HepG2 (cell line): ENCODE results near the gene GPC6. TPM values are rescaled to one million over a fixed set of nuclear protein-coding genes. Genes with fewer than 3 reads are reported as not detected.

ENCODE experiments used
- BHLHE40 ChIP-seq: IDR thresholded peaks from 2 replicates; pipeline ENCODE4 v1.6.1; 2011; ENCODE audit warnings: low read length, improper control_type of control experiment
- DNMT3B ChIP-seq: conservative IDR thresholded peaks from 2 replicates; pipeline ENCODE4 v1.6.1; 2016; ENCODE audit warnings: missing biosample characterization, control low read depth
- FOSL2 ChIP-seq: sonication (generic); formaldehyde crosslinking; IDR thresholded peaks from 2 replicates; pipeline ENCODE4 v1.4.0; 2020; ENCODE audit warnings: missing genetic modification reagents
- HDAC2 ChIP-seq: sonication (generic); formaldehyde crosslinking; IDR thresholded peaks from 2 replicates; pipeline ENCODE4 v1.4.0; 2020; ENCODE audit warnings: missing genetic modification reagents
- SAFB2 ChIP-seq: sonication (generic); formaldehyde crosslinking; IDR thresholded peaks from 2 replicates; pipeline ENCODE4 v1.5.1; 2020; ENCODE audit warnings: missing genetic modification reagents, low read depth, mild to moderate bottlenecking, borderline replicate concordance
- SOX5 ChIP-seq: IDR thresholded peaks from 2 replicates; pipeline ENCODE4 v1.6.1; 2016; ENCODE audit warnings: borderline replicate concordance
- TBX3 ChIP-seq: fragments of 450-650 bp; IDR thresholded peaks from 2 replicates; pipeline ENCODE4 v1.6.1; 2017; ENCODE audit warnings: antibody characterized with exemption, mild to moderate bottlenecking, inconsistent platforms, borderline replicate concordance
- ZKSCAN8 ChIP-seq: IDR thresholded peaks from 2 replicates; pipeline ENCODE4 v1.6.1; 2016; ENCODE audit warnings: borderline replicate concordance, missing genetic modification reagents, missing compliant biosample characterization
- ZNF3 ChIP-seq: IDR thresholded peaks from 2 replicates; pipeline ENCODE4 v1.7.0; 2017; ENCODE audit warnings: inconsistent platforms
- ZNF337 ChIP-seq: sonication (generic); formaldehyde crosslinking; IDR thresholded peaks from 2 replicates; pipeline ENCODE4 v1.5.1; 2020; ENCODE audit warnings: missing genetic modification reagents, low read depth, mild to moderate bottlenecking, borderline replicate concordance
- polyA plus RNA-seq, 8 experiments: library from polyadenylated mRNA; depleted of rRNA in 3 of 8; stranded (reverse) in 7 of 8; unstranded in 1 of 8; fragments of >200 nt; fragmentation: Illumina TruSeq in 4 of 8; extraction: Trizol in 4 of 8; gene quantifications; 2 replicates each; pipeline versions ENCODE4 v1.2.1 to v1.2.3, GENCODE V29; 2011 to 2016; ENCODE audit warnings: low read depth in 4 of 8, missing spikeins in 1 of 8, mixed read lengths in 1 of 8; ENCODE audit not compliant: insufficient read depth in 1 of 8
- total RNA-seq, 5 experiments: library from RNA; depleted of rRNA; stranded (reverse); fragments of >200 nt; fragmentation: Illumina TruSeq; extraction: Trizol; gene quantifications; 2 replicates each; pipeline ENCODE4 v1.2.3, GENCODE V29; 2016; ENCODE audit warnings: low read depth in 1 of 5
- TF ChIP-seq, protein P1 (sequence below): IDR thresholded peaks from 2 replicates; pipeline ENCODE4 v1.6.1; 2016; ENCODE audit warnings: low read depth
- TF ChIP-seq, protein P2 (sequence below): sonication (generic); formaldehyde crosslinking; conservative IDR thresholded peaks from 2 replicates; pipeline ENCODE4 v1.4.0; 2020; ENCODE audit warnings: mild to moderate bottlenecking, missing genetic modification reagents, moderate library complexity

The GPC6 gene
- total and polyA plus RNA-seq, 2 of the 13 experiments (the other 11 are each of a cell fraction or from before 2014, with no cell fraction given): 24.5 to 33.9 TPM

DNA sequence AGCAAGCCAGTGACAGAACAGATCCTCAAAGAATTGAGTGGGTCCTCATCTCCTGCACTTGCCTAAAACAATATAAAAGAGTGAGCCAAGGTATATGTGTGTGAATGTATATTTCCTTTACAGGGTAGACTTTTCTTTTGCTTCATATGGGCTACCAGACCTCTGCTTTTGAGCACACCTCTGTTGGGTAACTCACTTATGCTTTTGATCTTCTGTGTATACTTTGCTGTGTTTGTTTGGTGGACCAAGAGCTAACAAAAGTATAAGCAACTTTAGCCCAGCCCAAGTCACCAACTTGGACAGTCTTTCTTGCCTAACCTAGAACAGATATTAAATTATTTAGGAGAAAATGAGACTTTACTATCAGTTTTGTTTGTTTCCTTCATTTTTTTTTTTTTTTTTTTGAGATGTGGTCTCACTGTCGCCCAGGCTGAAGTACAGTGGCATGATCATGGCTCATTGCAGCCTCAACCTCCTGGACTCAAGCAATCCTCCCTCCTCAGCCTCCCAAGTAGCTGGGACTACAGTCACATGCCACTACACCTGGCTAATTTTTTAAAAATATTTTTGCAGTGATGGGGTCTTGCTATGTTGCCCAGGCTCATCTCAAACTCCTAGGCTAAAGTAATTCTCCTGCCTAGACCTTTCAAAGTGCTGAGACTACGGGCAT is 739.8 kb downstream of the GPC6 start (continued):
- TF ChIP-seq SAFB2 (CRISPR knock-in tag) (no peak), HDAC2 (CRISPR knock-in tag) (peak; percentile 66), ZNF337 (CRISPR knock-in tag) (no peak), FOSL2 (CRISPR knock-in tag) (peak; percentile 86), BHLHE40 (0 out of 2 replicates have a peak, but pooled peaks have one; percentile 28), TBX3 (peak; percentile 33; the same call in 1 of the 2 replicates), ZKSCAN8 (peak; percentile 50; the same call in 1 of the 2 replicates), ZNF3 (CRISPR knock-in tag) (no peak), DNMT3B (peak; percentile 40; the same call in 1 of the 2 replicates), SOX5 (CRISPR knock-in tag) (peak; percentile 86)
- TF ChIP-seq, protein P1, sequence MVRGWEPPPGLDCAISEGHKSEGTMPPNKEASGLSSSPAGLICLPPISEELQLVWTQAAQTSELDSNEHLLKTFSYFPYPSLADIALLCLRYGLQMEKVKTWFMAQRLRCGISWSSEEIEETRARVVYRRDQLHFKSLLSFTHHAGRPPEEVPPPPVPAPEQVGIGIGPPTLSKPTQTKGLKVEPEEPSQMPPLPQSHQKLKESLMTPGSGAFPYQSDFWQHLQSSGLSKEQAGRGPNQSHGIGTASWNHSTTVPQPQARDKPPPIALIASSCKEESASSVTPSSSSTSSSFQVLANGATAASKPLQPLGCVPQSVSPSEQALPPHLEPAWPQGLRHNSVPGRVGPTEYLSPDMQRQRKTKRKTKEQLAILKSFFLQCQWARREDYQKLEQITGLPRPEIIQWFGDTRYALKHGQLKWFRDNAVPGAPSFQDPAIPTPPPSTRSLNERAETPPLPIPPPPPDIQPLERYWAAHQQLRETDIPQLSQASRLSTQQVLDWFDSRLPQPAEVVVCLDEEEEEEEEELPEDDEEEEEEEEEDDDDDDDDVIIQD: peak; percentile 86
- TF ChIP-seq, protein P2, sequence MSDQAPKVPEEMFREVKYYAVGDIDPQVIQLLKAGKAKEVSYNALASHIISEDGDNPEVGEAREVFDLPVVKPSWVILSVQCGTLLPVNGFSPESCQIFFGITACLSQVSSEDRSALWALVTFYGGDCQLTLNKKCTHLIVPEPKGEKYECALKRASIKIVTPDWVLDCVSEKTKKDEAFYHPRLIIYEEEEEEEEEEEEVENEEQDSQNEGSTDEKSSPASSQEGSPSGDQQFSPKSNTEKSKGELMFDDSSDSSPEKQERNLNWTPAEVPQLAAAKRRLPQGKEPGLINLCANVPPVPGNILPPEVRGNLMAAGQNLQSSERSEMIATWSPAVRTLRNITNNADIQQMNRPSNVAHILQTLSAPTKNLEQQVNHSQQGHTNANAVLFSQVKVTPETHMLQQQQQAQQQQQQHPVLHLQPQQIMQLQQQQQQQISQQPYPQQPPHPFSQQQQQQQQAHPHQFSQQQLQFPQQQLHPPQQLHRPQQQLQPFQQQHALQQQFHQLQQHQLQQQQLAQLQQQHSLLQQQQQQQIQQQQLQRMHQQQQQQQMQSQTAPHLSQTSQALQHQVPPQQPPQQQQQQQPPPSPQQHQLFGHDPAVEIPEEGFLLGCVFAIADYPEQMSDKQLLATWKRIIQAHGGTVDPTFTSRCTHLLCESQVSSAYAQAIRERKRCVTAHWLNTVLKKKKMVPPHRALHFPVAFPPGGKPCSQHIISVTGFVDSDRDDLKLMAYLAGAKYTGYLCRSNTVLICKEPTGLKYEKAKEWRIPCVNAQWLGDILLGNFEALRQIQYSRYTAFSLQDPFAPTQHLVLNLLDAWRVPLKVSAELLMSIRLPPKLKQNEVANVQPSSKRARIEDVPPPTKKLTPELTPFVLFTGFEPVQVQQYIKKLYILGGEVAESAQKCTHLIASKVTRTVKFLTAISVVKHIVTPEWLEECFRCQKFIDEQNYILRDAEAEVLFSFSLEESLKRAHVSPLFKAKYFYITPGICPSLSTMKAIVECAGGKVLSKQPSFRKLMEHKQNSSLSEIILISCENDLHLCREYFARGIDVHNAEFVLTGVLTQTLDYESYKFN (CRISPR knock-in tag): peak; percentile 75
